Tibial nerve (tissue), 4 donors: Measurements from ENCODE around the gene ZCWPW1.
A peak's percentile ranks its signal among the peaks of the same experiment; 100 is the strongest.

Experiments
- EP300 ChIP-seq, 2 donors: sonication (generic); formaldehyde crosslinking; IDR thresholded peaks; one replicate each; pipeline ENCODE4 v1.6.1; 2017; ENCODE audit warnings: antibody characterized with exemption in 2 of 2, mild to moderate bottlenecking in 1 of 2
- POLR2A ChIP-seq, 2 donors: fragments of 450-650 bp; IDR thresholded peaks; one replicate each; pipeline ENCODE4 v1.6.1; 2017; ENCODE audit warnings: antibody characterized with exemption in 2 of 2, mild to moderate bottlenecking in 2 of 2, moderate library complexity in 2 of 2
- TF ChIP-seq, protein P1 (sequence below), 5 experiments: fragments of 200-600 bp in 3 of 5; fragments of 450-650 bp in 2 of 5; sonication (generic) in 3 of 5; IDR thresholded peaks; one replicate each; pipeline ENCODE4 v1.5.1; 2016 to 2019; ENCODE audit warnings: antibody characterized with exemption in 5 of 5, mild to moderate bottlenecking in 3 of 5, moderate library complexity in 2 of 5

DNA sequence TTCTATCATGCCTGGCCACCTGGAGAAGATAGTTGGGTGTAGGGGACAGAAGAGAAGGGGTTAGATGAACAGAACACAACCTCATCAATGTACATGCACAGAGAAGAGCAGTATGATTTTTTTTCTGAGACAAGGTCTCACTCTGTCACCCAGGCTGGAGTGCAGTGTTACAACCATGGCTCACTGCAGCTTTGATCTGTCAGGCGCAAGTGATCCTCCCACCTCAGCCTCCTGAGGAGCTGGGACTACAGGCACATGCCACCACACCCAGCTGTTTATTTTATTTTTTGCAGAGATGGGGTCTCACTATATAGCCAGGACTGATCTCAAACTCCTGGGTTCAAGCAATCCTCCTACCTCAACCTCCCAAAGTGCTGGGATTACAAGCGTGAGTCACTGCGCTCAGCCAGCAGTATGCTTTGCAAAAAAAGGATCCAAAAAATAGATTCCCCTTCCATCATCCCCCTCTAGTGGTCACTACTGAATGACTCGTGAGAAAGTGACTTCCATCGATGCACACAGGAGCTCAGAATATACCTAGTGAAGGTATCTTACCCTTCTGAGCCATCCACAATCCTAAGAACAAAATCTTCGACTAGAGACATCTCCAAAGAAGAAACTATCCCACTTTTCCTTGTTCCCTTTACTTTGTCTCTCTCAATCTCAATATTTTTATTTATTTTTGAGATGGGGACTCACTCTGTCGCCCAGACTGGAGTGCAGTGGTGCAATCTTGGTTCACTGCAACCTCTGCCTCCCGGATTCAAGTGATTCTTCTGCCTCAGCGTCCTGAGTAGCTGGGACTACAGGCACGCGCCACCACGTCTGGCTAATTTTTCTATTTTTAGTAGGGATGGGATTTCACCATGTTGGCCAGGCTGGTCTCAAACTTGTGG is 21.0 kb downstream of the ZCWPW1 start:
- TF ChIP-seq, protein P1, sequence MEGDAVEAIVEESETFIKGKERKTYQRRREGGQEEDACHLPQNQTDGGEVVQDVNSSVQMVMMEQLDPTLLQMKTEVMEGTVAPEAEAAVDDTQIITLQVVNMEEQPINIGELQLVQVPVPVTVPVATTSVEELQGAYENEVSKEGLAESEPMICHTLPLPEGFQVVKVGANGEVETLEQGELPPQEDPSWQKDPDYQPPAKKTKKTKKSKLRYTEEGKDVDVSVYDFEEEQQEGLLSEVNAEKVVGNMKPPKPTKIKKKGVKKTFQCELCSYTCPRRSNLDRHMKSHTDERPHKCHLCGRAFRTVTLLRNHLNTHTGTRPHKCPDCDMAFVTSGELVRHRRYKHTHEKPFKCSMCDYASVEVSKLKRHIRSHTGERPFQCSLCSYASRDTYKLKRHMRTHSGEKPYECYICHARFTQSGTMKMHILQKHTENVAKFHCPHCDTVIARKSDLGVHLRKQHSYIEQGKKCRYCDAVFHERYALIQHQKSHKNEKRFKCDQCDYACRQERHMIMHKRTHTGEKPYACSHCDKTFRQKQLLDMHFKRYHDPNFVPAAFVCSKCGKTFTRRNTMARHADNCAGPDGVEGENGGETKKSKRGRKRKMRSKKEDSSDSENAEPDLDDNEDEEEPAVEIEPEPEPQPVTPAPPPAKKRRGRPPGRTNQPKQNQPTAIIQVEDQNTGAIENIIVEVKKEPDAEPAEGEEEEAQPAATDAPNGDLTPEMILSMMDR (IDR thresholded peaks at IDR 0.05): peak; percentile 42 to 65 (median 55)
- TF ChIP-seq POLR2A (IDR thresholded peaks at IDR 0.05) (no peak), EP300 (IDR thresholded peaks at IDR 0.05) (no peak)
